Nephron (organoid): ENCODE data around the gene ANO3.

Source experiments
- H3K27ac Mint-ChIP-seq, 3 experiments: 2 replicates each; pipeline ENCODE4 v1.8.0; 2020; ENCODE audit warnings: mixed read lengths in 3 of 3, mild to moderate bottlenecking in 2 of 3, moderate library complexity in 1 of 3
- H3K27me3 Mint-ChIP-seq: 2 replicates; pipeline ENCODE4 v1.8.0; 2021; ENCODE audit warnings: low read depth, mild to moderate bottlenecking, moderate library complexity, mixed read lengths
- H3K36me3 Mint-ChIP-seq: 2 replicates; pipeline ENCODE4 v1.8.0; 2020; ENCODE audit warnings: low read depth, mixed read lengths
- H3K4me1 Mint-ChIP-seq: 2 replicates; pipeline ENCODE4 v1.8.0; 2020; ENCODE audit warnings: mixed read lengths
- H3K4me3 Mint-ChIP-seq, 3 experiments: 2 replicates each; pipeline ENCODE4 v1.8.0; 2020; ENCODE audit warnings: mild to moderate bottlenecking in 3 of 3, mixed read lengths in 3 of 3, moderate library complexity in 2 of 3
- H3K9me3 Mint-ChIP-seq: 2 replicates; pipeline ENCODE4 v1.8.0; 2020; ENCODE audit warnings: mixed read lengths
- TF ChIP-seq, protein P1 (sequence below), 3 experiments: fragments of 200-600 bp; sonication (generic); IDR thresholded peaks; one replicate each; pipeline ENCODE4 v1.5.0; 2021; ENCODE audit warnings: antibody characterized with exemption in 3 of 3; ENCODE audit not compliant: unreplicated experiment in 3 of 3

The ANO3 gene

GRCh38 chr11:26712497-26712896 is 380.6 kb downstream of the ANO3 start:
- TF ChIP-seq, protein P1, sequence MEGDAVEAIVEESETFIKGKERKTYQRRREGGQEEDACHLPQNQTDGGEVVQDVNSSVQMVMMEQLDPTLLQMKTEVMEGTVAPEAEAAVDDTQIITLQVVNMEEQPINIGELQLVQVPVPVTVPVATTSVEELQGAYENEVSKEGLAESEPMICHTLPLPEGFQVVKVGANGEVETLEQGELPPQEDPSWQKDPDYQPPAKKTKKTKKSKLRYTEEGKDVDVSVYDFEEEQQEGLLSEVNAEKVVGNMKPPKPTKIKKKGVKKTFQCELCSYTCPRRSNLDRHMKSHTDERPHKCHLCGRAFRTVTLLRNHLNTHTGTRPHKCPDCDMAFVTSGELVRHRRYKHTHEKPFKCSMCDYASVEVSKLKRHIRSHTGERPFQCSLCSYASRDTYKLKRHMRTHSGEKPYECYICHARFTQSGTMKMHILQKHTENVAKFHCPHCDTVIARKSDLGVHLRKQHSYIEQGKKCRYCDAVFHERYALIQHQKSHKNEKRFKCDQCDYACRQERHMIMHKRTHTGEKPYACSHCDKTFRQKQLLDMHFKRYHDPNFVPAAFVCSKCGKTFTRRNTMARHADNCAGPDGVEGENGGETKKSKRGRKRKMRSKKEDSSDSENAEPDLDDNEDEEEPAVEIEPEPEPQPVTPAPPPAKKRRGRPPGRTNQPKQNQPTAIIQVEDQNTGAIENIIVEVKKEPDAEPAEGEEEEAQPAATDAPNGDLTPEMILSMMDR (IDR thresholded peaks at IDR 0.05; ENCODE audit: unreplicated experiment in 3 of 3) = no peak
- Mint-ChIP-seq H3K27me3 (no peaks in the 10 kb centered on the region), H3K27ac (no peak overlapping the region), H3K4me1 (no peaks in the 10 kb centered on the region), H3K36me3 (no peaks in the 10 kb centered on the region), H3K9me3 (no peaks in the 10 kb centered on the region), H3K4me3 (no peak overlapping the region)
